ENCODE data around the gene CLDN22. TPM values are rescaled to one million over a fixed set of nuclear protein-coding genes. Genes with fewer than 3 reads are reported as not detected.

CLDN22 gene
- not detected for total RNA-seq
- long read RNA-seq, donor 1, partial matches to known transcripts, result 0 of 1 reads
- long read RNA-seq, donor 1, other reads (novel, unspliced or antisense), result 0 of 1 reads
- long read RNA-seq, donor 2, result 0 reads

DNA sequence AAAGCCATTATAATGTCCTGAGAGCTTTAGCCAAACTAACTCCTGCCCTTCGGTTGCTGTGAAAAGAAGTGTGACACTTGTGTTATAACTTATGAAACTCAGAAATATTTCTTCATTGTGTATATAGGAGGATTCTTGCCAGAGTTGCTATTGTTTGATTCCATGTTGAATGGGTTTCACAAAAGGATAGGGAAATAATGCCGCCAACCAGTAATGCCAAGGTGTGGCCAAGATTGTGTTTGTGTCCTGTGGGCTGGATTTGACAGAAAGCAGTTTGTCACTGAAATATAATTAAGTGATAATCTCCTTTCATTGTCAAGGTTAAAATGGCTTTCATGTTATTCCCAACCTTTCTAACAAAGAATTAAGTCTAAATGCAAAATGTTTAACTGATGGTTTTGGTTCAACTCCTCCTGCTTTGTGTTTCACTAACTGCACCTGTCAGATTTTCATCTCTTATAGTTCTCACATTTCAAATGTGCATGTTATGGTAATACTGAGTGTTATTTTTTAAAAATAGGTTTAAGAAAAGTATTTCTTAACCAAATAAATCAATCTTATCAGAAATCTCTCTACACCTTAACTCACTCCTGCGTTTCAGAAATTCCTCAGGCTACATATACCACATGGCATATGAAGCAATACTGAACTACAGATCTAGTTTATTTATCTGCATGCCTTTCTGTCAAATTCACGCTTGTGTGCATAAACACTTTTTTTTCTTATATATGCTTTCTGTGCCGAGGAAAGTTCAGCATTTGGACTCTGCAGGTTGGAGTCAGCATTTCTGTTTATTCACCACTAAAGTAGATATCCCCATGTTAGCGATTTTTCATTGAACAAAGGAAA lies at the start of gene CLDN22:
CLDN22 (minus strand) TSS at position 66 of the 849 bp plus-strand sequence; CDS start at position 8, 58 bp downstream.
- intact Hi-C loops (cut with DNase I), result loop anchor here in 1 of 2 donors (1.0 kb wide), 1 partner anchor 14 kb away; no protein-coding TSS in a partner anchor
- no peak for DNase-seq (ENCODE audit: low spot score)

GRCh38 chr4:183369073-183369472 lies 49.0 kb upstream of the CLDN22 start:
- intact Hi-C loops (cut with DNase I), result no loop called here
- DNase-seq (ENCODE audit: low spot score), result peak; percentile 34

- intact Hi-C loops (cut with DNase I), result no loop called here
- DNase-seq (ENCODE audit: low spot score), result peak; percentile 14
Measured at GRCh38 chr4:183366206-183366835, 46.2 kb upstream of the CLDN22 start.

GRCh38 chr4:183364025-183364424 lies 43.9 kb upstream of the CLDN22 start:
- DNase-seq (ENCODE audit: low spot score), result peak; percentile 61
- intact Hi-C loops (cut with DNase I), result no loop called here

DNA sequence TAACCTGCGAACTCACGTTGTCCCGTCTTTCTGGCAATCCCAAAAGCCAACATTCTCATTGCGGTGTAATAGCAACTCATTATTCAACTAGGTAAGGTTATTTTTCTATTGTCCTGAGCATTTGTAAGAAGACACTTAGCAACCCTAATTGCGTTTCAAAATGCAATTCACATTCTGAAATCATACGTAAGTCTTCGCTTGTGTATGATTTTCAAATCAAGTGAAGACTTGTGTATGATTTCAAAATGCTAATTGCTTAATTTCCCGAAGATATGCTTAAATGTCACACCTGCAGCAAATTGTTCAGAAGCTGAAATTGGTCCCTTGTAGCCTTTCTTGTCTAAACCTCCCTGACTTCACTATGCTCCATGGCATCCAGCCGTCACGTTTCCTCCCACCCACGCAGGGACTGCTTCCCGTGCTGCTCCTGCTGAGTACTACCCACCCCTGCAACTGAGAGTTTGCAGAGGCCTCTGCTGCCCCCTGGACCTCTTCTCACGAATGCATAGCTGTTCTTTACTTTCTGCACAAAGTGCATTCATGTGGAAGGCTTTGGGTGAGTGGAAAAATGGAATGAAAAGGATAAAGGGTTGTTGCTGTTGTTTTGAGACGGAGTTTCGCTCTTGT lies 43.0 kb upstream of the CLDN22 start:
- intact Hi-C loops (cut with DNase I), result no loop called here
- DNase-seq (ENCODE audit: low spot score), result peak; percentile 32

DNA sequence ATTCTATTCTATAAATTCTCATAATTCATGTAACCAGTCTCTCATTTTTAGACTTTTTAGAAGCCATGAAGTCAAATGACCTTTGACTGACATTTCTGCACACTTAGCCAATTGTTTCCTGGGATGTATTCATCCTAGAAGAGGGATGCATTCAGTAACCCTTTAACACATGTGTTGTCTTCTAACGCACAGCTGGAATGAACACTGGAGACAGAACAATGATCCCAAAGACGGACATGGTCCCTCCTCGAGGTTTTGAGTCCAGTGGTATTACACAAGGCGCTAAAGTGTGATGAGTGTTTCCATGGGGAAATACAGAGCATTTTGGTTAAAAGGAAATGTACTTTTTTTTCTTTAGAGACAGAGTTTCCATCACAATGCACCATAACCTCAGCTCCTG lies 42.0 kb upstream of the CLDN22 start:
- intact Hi-C loops (cut with DNase I), result no loop called here
- DNase-seq (ENCODE audit: low spot score), result no peak

DNA sequence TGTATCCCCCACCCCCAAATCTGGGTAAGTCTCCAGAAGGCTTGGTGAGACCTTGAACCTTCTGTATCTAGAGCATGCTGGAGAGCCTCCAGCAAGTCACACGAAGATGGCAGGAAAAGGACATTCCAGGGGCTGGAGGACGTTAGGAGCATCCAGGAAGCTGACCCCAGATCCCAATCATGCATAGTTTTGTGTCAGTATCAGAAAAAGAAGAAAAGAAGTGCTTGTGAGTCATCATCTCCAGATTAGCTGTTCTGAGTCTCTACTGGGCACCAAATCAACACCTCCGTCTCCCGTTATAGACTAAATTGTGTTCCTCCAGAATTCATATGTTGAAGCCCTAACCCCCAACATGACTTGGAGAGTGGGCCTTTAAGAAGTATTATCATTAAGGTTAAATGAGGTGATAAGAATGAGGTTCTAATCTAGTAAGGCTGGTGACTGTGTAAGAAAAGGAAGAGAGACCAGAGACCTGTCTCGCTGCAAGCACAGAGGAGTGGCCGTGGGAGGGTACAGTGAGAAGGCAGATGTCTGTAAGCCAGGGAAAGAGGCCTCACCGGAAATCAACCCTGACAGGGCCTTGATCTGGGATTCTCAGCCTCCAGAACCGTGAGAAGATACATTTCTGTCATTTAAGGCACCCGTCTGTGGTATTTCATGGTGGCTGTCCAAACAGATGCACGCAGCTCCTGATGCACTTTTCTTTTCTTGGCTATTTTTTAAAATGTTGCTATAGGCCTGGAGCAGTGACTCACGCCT lies 40.3 kb upstream of the CLDN22 start:
- intact Hi-C loops (cut with DNase I), result no loop called here
- DNase-seq (ENCODE audit: low spot score), result peak; percentile 20

DNA sequence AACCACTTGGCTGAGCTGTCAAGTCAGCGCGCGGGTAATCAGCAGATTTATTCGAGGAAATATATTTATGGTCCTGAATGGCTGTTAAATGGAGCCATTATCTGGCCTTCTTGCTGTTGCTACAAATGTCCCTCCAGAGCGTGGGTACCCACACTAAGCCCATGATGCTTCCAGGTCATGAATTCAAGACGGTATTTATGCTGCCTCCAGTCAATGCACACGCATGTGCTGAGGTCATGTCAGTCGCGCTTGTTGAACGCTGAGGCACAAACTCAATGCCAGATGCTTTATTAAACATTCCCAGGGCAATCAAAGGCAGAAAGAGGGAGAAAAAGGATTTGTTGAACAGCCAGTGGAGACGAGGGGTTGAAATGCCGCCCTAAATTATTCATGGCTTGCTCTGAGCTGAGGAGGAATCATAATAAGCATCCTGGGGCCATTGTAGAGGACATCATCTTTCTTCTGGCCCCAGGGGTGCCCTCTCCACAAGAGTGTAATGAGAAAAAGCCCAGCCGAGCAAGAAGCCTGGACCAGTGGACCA lies 38.2 kb upstream of the CLDN22 start:
- intact Hi-C loops (cut with DNase I), result no loop called here
- DNase-seq (ENCODE audit: low spot score), result no peak

GRCh38 chr4:183356931-183357675 lies 37.0 kb upstream of the CLDN22 start:
- peak; percentile 61 for DNase-seq (ENCODE audit: low spot score)
- intact Hi-C loops (cut with DNase I), result no loop called here

DNA sequence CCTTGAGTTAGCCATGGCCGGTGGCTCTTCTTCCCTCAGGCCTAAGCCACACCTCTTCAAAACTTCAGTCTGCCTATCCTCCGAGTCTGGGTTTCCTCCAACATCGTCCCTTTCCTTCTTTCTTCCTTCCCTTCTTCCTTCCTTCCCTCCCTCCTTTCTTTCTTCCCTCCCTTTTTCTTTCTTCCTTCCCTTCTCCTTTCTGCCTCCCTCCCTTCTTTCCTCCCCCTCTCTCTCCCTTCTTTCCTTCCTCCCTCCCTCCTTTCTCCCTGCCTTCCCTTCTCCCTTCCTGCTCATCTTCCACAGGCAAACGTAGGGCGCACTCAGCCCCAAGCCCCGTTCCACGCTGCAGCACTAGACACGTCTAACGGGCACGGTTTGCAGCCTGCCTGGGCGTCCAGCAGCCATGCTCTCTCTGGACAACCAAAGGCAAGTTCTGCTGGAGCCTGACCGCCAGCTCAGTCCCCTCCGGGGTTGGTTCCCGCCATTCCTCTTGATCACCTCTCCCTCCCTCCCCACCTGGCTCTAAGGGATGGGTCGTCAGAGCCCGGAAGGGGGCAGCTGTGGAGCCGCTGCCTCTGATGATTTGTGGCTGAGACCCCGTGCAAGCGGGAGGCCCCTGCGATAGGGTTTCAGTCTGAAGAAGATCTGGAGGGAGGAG lies 36.2 kb upstream of the CLDN22 start:
- intact Hi-C loops (cut with DNase I), result no loop called here
- peak; percentile 76 for DNase-seq (ENCODE audit: low spot score)

- intact Hi-C loops (cut with DNase I), result no loop called here
- DNase-seq (ENCODE audit: low spot score), result no peak
Measured at GRCh38 chr4:183355405-183355804, 35.3 kb upstream of the CLDN22 start.

GRCh38 chr4:183354219-183354618 lies 34.1 kb upstream of the CLDN22 start:
- DNase-seq (ENCODE audit: low spot score), result no peak
- intact Hi-C loops (cut with DNase I), result no loop called here

GRCh38 chr4:183353557-183353956 lies 33.5 kb upstream of the CLDN22 start:
- intact Hi-C loops (cut with DNase I), result no loop called here
- DNase-seq (ENCODE audit: low spot score), result peak; percentile 31

- intact Hi-C loops (cut with DNase I), result no loop called here
- DNase-seq (ENCODE audit: low spot score), result peak; percentile 24
Measured at GRCh38 chr4:183352546-183352945, 32.5 kb upstream of the CLDN22 start.

- peak; percentile 26 for DNase-seq (ENCODE audit: low spot score)
- intact Hi-C loops (cut with DNase I), result no loop called here
Measured at GRCh38 chr4:183350317-183351071, 30.4 kb upstream of the CLDN22 start.

GRCh38 chr4:183349673-183350072 lies 29.6 kb upstream of the CLDN22 start:
- intact Hi-C loops (cut with DNase I), result no loop called here

More at GRCh38 chr4:183349673-183350072, 29.6 kb upstream of the CLDN22 start:
- DNase-seq (ENCODE audit: low spot score), result peak; percentile 11

All from posterior vena cava (tissue), 2 donors.